NCI-H1417 treated with DMSO at 0.1 percent for 48 hours (cell line): ENCODE measurements around the gene COX4I1.
"Not testable (repeated sequence)": the region's sequence is repeated elsewhere in the genome, so short reads cannot be mapped to it uniquely, and the experiment has no call there.

Experiments used
- DNase-seq: peaks from one replicate; lab custom pipeline; 2025; lab: John Stamatoyannopoulos, UW

COX4I1 gene

GRCh38 chr16:85803570-85803969, 4.1 kb downstream of the COX4I1 start:
- DNase-seq = no peak

GRCh38 chr16:85805442-85806045, 6.0 kb downstream of the COX4I1 start:
- DNase-seq = no peak

GRCh38 chr16:85806539-85806938, 7.0 kb downstream of the COX4I1 start:
- DNase-seq = no peak

GRCh38 chr16:85807340-85807739, 7.8 kb downstream of the COX4I1 start:
- not testable (repeated sequence) for DNase-seq

GRCh38 chr16:85808104-85808503, 8.6 kb downstream of the COX4I1 start:
- not testable (repeated sequence) for DNase-seq

GRCh38 chr16:85808926-85809325, 9.4 kb downstream of the COX4I1 start:
- DNase-seq = no peak

GRCh38 chr16:85809645-85810044, 10.2 kb downstream of the COX4I1 start:
- DNase-seq = no peak

- DNase-seq = no peak
Observed at GRCh38 chr16:85810097-85810741, 10.7 kb downstream of the COX4I1 start.

- DNase-seq = no peak
Observed at GRCh38 chr16:85810742-85811115, 11.2 kb downstream of the COX4I1 start.

GRCh38 chr16:85812031-85812807, 12.7 kb downstream of the COX4I1 start:
- no peak for DNase-seq

- no peak for DNase-seq
Observed at GRCh38 chr16:85812811-85813700, 13.6 kb downstream of the COX4I1 start.

- no peak for DNase-seq
Observed at GRCh38 chr16:85816159-85816558, 16.7 kb downstream of the COX4I1 start.

GRCh38 chr16:85817195-85817594, 17.7 kb downstream of the COX4I1 start:
- DNase-seq = not testable (repeated sequence)

- no peak for DNase-seq
Observed at GRCh38 chr16:85819245-85819644, 19.8 kb downstream of the COX4I1 start.

- DNase-seq = no peak
Observed at GRCh38 chr16:85819771-85820170, 20.3 kb downstream of the COX4I1 start.

- no peak for DNase-seq
Observed at GRCh38 chr16:85820604-85821372, 21.3 kb downstream of the COX4I1 start.

GRCh38 chr16:85821390-85822135, 22.1 kb downstream of the COX4I1 start:
- peak; percentile 12 for DNase-seq

- no peak for DNase-seq
Observed at GRCh38 chr16:85822145-85822544, 22.6 kb downstream of the COX4I1 start.

GRCh38 chr16:85823328-85823920, 23.9 kb downstream of the COX4I1 start:
- no peak for DNase-seq
